BLaER1 (cell line): ENCODE results near the gene EPAS1.

Experiments
- H3K27ac ChIP-seq: shearing (Covaris generic); formaldehyde crosslinking; 2 replicates; pipeline ENCODE4 v1.8.1; 2022
- H3K27me3 ChIP-seq: shearing (Covaris generic); formaldehyde crosslinking; 2 replicates; pipeline ENCODE4 v1.8.1; 2022
- H3K36me3 ChIP-seq: shearing (Covaris generic); formaldehyde crosslinking; 2 replicates; pipeline ENCODE4 v1.8.1; 2022
- H3K4me1 ChIP-seq: shearing (Covaris generic); formaldehyde crosslinking; 2 replicates; pipeline ENCODE4 v1.8.1; 2022
- H3K4me2 ChIP-seq: shearing (Covaris generic); formaldehyde crosslinking; 2 replicates; pipeline ENCODE4 v1.8.1; 2022
- H3K4me3 ChIP-seq: shearing (Covaris generic); formaldehyde crosslinking; 2 replicates; pipeline ENCODE4 v1.8.1; 2022
- H3K9ac ChIP-seq: shearing (Covaris generic); formaldehyde crosslinking; 2 replicates; pipeline ENCODE4 v1.8.1; 2022
- H3K9me3 ChIP-seq: shearing (Covaris generic); formaldehyde crosslinking; 2 replicates; pipeline ENCODE4 v1.8.1; 2022
- H4K20me1 ChIP-seq: shearing (Covaris generic); formaldehyde crosslinking; 2 replicates; pipeline ENCODE4 v1.8.1; 2022
- Cebpa-rat ChIP-seq: shearing (Covaris generic); IDR thresholded peaks from 2 replicates; pipeline ENCODE4 v1.8.1; 2022

Gene EPAS1

DNA sequence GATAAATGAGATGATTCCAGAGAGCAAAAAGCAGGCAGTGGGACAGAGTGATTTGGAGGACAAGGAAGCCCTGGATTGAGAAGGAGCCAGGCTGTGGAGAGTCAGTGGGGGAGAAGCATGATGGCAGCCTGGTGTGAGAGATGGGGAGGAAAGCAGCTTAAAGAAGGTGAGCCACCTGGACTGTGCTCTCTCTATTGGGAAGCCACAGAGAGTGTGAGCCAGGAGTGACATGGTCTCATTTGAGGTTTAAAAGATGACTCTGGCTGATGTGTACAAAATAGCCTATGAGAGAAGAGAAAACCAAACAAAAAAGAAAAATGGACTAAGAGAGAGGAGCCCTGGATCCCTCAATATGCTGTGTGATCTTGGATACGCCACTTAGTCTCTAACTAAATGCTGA is 12.9 kb upstream of the EPAS1 start:
- Histone ChIP-seq H3K36me3 (no peaks in the 10 kb centered on the region), H3K27me3 (no peaks in the 10 kb centered on the region), H3K4me3 (no peak overlapping the region), H3K4me2 (no peak overlapping the region), H3K4me1 (peaks cover 20% of the 10 kb centered on the region), H4K20me1 (no peaks in the 10 kb centered on the region), H3K9me3 (no peaks in the 10 kb centered on the region), H3K9ac (no peak overlapping the region), H3K27ac (no peak overlapping the region)
- TF ChIP-seq Cebpa-rat: no peak

DNA sequence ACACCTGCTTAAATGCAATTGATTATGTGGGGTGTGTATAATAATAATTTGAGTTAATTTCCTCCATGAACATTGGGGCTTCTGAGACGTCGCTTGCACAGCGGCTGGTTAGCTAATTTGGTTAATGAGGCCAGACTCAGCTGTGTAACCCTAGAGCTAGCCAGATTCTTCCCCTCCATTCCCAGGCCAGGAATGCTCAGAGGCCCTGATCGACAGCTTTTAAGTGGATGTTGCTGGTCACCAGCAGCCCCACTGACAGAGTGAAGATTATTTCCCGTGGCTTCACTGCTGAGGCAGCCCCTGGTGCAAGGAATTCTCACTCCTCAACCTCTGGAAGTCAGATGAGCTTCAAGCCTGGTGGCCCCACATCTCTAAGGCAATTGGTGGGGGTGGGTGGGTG is 12.4 kb upstream of the EPAS1 start:
- Histone ChIP-seq H3K27ac (no peak overlapping the region), H3K36me3 (no peaks in the 10 kb centered on the region), H3K4me1 (peaks cover 20% of the 10 kb centered on the region), H4K20me1 (no peaks in the 10 kb centered on the region), H3K27me3 (no peaks in the 10 kb centered on the region), H3K4me3 (no peak overlapping the region), H3K9ac (no peak overlapping the region), H3K9me3 (no peaks in the 10 kb centered on the region), H3K4me2 (no peak overlapping the region)
- no peak for TF ChIP-seq Cebpa-rat

- no peak for TF ChIP-seq Cebpa-rat
- no peak overlapping the region for H3K9ac ChIP-seq
- H3K4me1 ChIP-seq: peaks cover 20% of the 10 kb centered on the region
- peak overlapping the region; percentile 51; the same call in 1 of the 2 replicates for H3K27ac ChIP-seq
- no peak overlapping the region for H3K4me3 ChIP-seq
- peak overlapping the region; percentile 55 for H3K4me2 ChIP-seq
- H3K9me3 ChIP-seq: no peaks in the 10 kb centered on the region
- H3K27me3 ChIP-seq: no peaks in the 10 kb centered on the region
- H3K36me3 ChIP-seq: no peaks in the 10 kb centered on the region
- H4K20me1 ChIP-seq: no peaks in the 10 kb centered on the region
Observed at GRCh38 chr2:46286715-46287114, 10.5 kb upstream of the EPAS1 start.

DNA sequence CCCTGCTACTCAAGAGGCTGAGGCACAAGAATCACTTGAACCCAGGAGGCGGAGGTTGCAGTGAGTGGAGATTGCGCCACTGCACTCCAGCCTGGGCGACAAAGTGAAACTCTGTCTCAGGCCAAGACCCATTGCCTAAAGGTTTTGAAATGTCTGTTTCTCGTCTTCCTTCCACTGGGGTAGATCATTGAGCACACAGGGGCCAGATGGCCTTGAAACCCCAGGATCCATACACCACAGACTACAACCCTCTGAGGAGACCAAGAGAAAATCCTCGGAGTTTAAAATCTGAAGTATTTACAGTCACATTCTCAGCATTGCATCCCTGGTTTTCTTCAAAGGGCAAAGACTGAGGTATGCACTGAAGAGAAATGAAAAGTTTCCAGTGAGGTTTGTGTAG is 7.1 kb upstream of the EPAS1 start:
- Histone ChIP-seq H3K4me2 (no peak overlapping the region), H4K20me1 (no peaks in the 10 kb centered on the region), H3K9ac (no peak overlapping the region), H3K36me3 (no peaks in the 10 kb centered on the region), H3K27ac (no peak overlapping the region), H3K4me3 (no peak overlapping the region), H3K27me3 (peaks cover under 1% of the 10 kb centered on the region), H3K4me1 (peaks cover 20% of the 10 kb centered on the region), H3K9me3 (no peaks in the 10 kb centered on the region)
- TF ChIP-seq Cebpa-rat: no peak

DNA sequence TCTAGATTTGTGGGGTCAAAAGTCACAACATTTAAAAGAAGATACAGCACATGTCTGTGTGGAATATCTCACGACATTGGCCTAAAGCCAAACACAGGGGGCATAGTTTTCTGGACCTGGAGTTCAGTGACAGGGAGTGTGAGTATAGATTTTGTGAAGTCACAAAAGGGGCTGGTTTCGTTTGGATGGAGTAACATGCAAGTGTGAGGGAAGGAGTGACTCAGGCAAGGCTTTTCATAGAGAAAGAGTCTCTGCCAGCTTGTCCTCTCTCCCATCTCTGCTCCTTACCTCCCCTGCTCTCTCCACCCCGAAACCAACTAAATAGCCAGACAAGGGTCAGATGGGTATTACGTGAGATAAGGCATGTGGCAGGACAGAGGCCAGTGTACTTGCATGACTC is 3.7 kb upstream of the EPAS1 start:
- Histone ChIP-seq H3K36me3 (no peaks in the 10 kb centered on the region), H3K4me3 (no peak overlapping the region), H3K27ac (no peak overlapping the region), H3K27me3 (peaks cover 33% of the 10 kb centered on the region), H3K4me1 (peaks cover 20% of the 10 kb centered on the region), H4K20me1 (peaks cover 10% of the 10 kb centered on the region), H3K9me3 (no peaks in the 10 kb centered on the region), H3K9ac (no peak overlapping the region), H3K4me2 (no peak overlapping the region)
- no peak for TF ChIP-seq Cebpa-rat

DNA sequence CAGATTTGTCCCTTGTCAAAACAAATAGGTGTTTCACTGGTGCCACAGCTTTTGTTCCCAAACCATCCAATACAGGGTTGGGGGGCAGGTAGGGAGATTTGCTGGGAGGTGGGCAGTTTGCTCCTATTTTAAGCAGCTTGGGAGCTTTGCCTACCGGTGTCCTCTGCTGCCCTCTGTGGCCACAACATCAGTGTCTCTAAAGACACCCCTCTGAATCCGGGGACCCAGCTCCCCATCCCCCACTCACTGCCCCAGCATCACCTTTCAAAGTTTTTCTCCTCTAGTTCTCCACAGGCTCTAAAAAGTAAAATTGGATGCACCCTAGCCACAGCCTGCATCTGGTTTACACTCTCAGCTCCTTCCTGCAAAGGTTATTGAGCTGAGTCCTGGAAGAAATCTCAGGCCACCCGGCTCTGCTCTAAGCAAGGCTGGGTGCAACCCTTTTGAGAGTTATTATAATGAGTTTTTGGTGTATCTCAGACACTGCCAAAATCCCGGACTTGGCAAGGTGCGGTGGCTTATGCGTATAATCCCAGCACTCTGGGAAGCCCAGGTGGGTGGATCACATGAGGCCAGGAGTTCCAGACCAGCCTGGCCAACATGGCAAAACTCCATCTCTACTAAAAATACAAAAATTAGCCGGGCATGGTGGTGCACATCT is 2.9 kb upstream of the EPAS1 start:
- no peaks in the 10 kb centered on the region for H3K9me3 ChIP-seq
- peaks cover 41% of the 10 kb centered on the region for H3K27me3 ChIP-seq
- H3K27ac ChIP-seq: no peak overlapping the region
- H4K20me1 ChIP-seq: peaks cover 19% of the 10 kb centered on the region
- no peak for TF ChIP-seq Cebpa-rat
- no peak overlapping the region for H3K4me2 ChIP-seq
- H3K4me3 ChIP-seq: no peak overlapping the region
- peaks cover 28% of the 10 kb centered on the region for H3K4me1 ChIP-seq
- H3K9ac ChIP-seq: no peak overlapping the region
- no peaks in the 10 kb centered on the region for H3K36me3 ChIP-seq

GRCh38 chr2:46296216-46296839 is 879 bp upstream of the EPAS1 start:
- H3K4me3 ChIP-seq: peak overlapping the region; percentile 74
- H4K20me1 ChIP-seq: peaks cover 38% of the 10 kb centered on the region
- TF ChIP-seq Cebpa-rat: no peak
- H3K4me1 ChIP-seq: peaks cover 36% of the 10 kb centered on the region
- no peaks in the 10 kb centered on the region for H3K9me3 ChIP-seq
- H3K9ac ChIP-seq: peak overlapping the region; percentile 71
- H3K4me2 ChIP-seq: peak overlapping the region; percentile 99
- H3K36me3 ChIP-seq: no peaks in the 10 kb centered on the region
- H3K27ac ChIP-seq: no peak overlapping the region
- peaks cover 62% of the 10 kb centered on the region for H3K27me3 ChIP-seq

GRCh38 chr2:46297546-46298271 is 502 bp downstream of the EPAS1 start:
- no peak for TF ChIP-seq Cebpa-rat
- Histone ChIP-seq H3K27me3 (peaks cover 73% of the 10 kb centered on the region), H3K27ac (no peak overlapping the region), H3K9me3 (no peaks in the 10 kb centered on the region), H4K20me1 (peaks cover 49% of the 10 kb centered on the region), H3K9ac (peak overlapping the region; percentile 57), H3K4me2 (peak overlapping the region; percentile 99), H3K4me3 (peak overlapping the region; percentile 74), H3K4me1 (peaks cover 41% of the 10 kb centered on the region), H3K36me3 (no peaks in the 10 kb centered on the region)

- no peak for TF ChIP-seq Cebpa-rat
- peaks cover 52% of the 10 kb centered on the region for H4K20me1 ChIP-seq
- peak overlapping the region; percentile 57 for H3K9ac ChIP-seq
- H3K9me3 ChIP-seq: no peaks in the 10 kb centered on the region
- H3K27me3 ChIP-seq: peaks cover 77% of the 10 kb centered on the region
- peak overlapping the region; percentile 74 for H3K4me3 ChIP-seq
- H3K27ac ChIP-seq: no peak overlapping the region
- H3K4me2 ChIP-seq: peak overlapping the region; percentile 99
- H3K4me1 ChIP-seq: peaks cover 46% of the 10 kb centered on the region
- H3K36me3 ChIP-seq: no peaks in the 10 kb centered on the region
Observed at GRCh38 chr2:46298272-46298521, 990 bp downstream of the EPAS1 start.
